ENCODE results near the gene CORO7. TPM values are rescaled to one million over a fixed set of nuclear protein-coding genes. Genes with fewer than 3 reads are reported as not detected.
"Not testable (repeated sequence)": the region's sequence is repeated elsewhere in the genome, so short reads cannot be mapped to it uniquely, and the experiment has no call there.

Gene CORO7
- total RNA-seq, 1 donor from 2014 or later = 101 TPM

- Mint-ChIP-seq H3K27ac (no peak overlapping the region), H3K4me3 (ENCODE audit: low read depth) (no peak overlapping the region), H3K9me3 (no peaks in the 10 kb centered on the region), H3K4me1 (ENCODE audit: low read depth) (no peaks in the 10 kb centered on the region), H3K27me3 (ENCODE audit: low read depth) (no peaks in the 10 kb centered on the region), H3K36me3 (ENCODE audit: low read depth) (peaks cover 46% of the 10 kb centered on the region)
- intact Hi-C loops (cut with micrococcal nuclease) = loop anchor here (5.0 kb wide), 2 partner anchors 47 to 117 kb away; no protein-coding TSS in a partner anchor
- no peak for DNase-seq (ENCODE audit: low spot score)
These were observed 12.0 kb downstream of the CORO7 start for GRCh38 chr16:4404247-4404966.

GRCh38 chr16:4403133-4403949 is 13.1 kb downstream of the CORO7 start:
- Mint-ChIP-seq H3K36me3 (ENCODE audit: low read depth) (peaks cover 52% of the 10 kb centered on the region), H3K9me3 (no peaks in the 10 kb centered on the region), H3K27ac (no peak overlapping the region), H3K4me1 (ENCODE audit: low read depth) (no peaks in the 10 kb centered on the region), H3K27me3 (ENCODE audit: low read depth) (no peaks in the 10 kb centered on the region), H3K4me3 (ENCODE audit: low read depth) (no peak overlapping the region)
- DNase-seq (ENCODE audit: low spot score) = no peak
- intact Hi-C loops (cut with micrococcal nuclease) = loop anchor here (5.0 kb wide), 2 partner anchors 46 to 116 kb away; no protein-coding TSS in a partner anchor

- Mint-ChIP-seq H3K27ac (no peak overlapping the region), H3K27me3 (ENCODE audit: low read depth) (no peaks in the 10 kb centered on the region), H3K4me1 (ENCODE audit: low read depth) (no peaks in the 10 kb centered on the region), H3K9me3 (no peaks in the 10 kb centered on the region), H3K36me3 (ENCODE audit: low read depth) (peaks cover 52% of the 10 kb centered on the region), H3K4me3 (ENCODE audit: low read depth) (no peak overlapping the region)
- peak; percentile 51 for DNase-seq (ENCODE audit: low spot score)
- intact Hi-C loops (cut with micrococcal nuclease) = loop anchor here (5.0 kb wide), 2 partner anchors 45 to 115 kb away; no protein-coding TSS in a partner anchor
These were observed 13.8 kb downstream of the CORO7 start for GRCh38 chr16:4402439-4403132.

GRCh38 chr16:4401510-4401909 is 14.9 kb downstream of the CORO7 start:
- Mint-ChIP-seq H3K27me3 (ENCODE audit: low read depth) (no peaks in the 10 kb centered on the region), H3K4me3 (ENCODE audit: low read depth) (no peak overlapping the region), H3K36me3 (ENCODE audit: low read depth) (peaks cover 49% of the 10 kb centered on the region), H3K27ac (no peak overlapping the region), H3K9me3 (no peaks in the 10 kb centered on the region), H3K4me1 (ENCODE audit: low read depth) (no peaks in the 10 kb centered on the region)
- intact Hi-C loops (cut with micrococcal nuclease) = loop anchor here (5.0 kb wide), 2 partner anchors 44 to 114 kb away; no protein-coding TSS in a partner anchor
- no peak for DNase-seq (ENCODE audit: low spot score)

GRCh38 chr16:4401094-4401501 is 15.3 kb downstream of the CORO7 start:
- intact Hi-C loops (cut with micrococcal nuclease) = loop anchor here (5.0 kb wide), 2 partner anchors 44 to 114 kb away; no protein-coding TSS in a partner anchor
- Mint-ChIP-seq H3K4me1 (ENCODE audit: low read depth) (no peaks in the 10 kb centered on the region), H3K36me3 (ENCODE audit: low read depth) (peaks cover 50% of the 10 kb centered on the region), H3K9me3 (no peaks in the 10 kb centered on the region), H3K27me3 (ENCODE audit: low read depth) (no peaks in the 10 kb centered on the region), H3K27ac (no peak overlapping the region), H3K4me3 (ENCODE audit: low read depth) (no peak overlapping the region)
- no peak for DNase-seq (ENCODE audit: low spot score)

GRCh38 chr16:4399001-4399730 is 17.2 kb downstream of the CORO7 start:
- H3K27me3 Mint-ChIP-seq (ENCODE audit: low read depth) = no peaks in the 10 kb centered on the region
- peaks cover 45% of the 10 kb centered on the region for H3K36me3 Mint-ChIP-seq (ENCODE audit: low read depth)
- intact Hi-C loops (cut with micrococcal nuclease) = no loop called here
- no peaks in the 10 kb centered on the region for H3K4me1 Mint-ChIP-seq (ENCODE audit: low read depth)
- DNase-seq (ENCODE audit: low spot score) = no peak
- H3K9me3 Mint-ChIP-seq = no peaks in the 10 kb centered on the region
- H3K27ac Mint-ChIP-seq = no peak overlapping the region
- H3K4me3 Mint-ChIP-seq (ENCODE audit: low read depth) = no peak overlapping the region

- intact Hi-C loops (cut with micrococcal nuclease) = no loop called here
- DNase-seq (ENCODE audit: low spot score) = no peak
- Mint-ChIP-seq H3K4me1 (ENCODE audit: low read depth) (no peaks in the 10 kb centered on the region), H3K36me3 (ENCODE audit: low read depth) (peaks cover 27% of the 10 kb centered on the region), H3K9me3 (no peaks in the 10 kb centered on the region), H3K27ac (peak overlapping the region; percentile 34), H3K4me3 (ENCODE audit: low read depth) (no peak overlapping the region), H3K27me3 (ENCODE audit: low read depth) (no peaks in the 10 kb centered on the region)
These were observed 21.2 kb downstream of the CORO7 start for GRCh38 chr16:4395055-4395726.

- intact Hi-C loops (cut with micrococcal nuclease); H3K9me3 Mint-ChIP-seq; DNase-seq (ENCODE audit: low spot score); H3K27ac Mint-ChIP-seq; H3K4me3 Mint-ChIP-seq (ENCODE audit: low read depth); H3K4me1 Mint-ChIP-seq (ENCODE audit: low read depth); H3K27me3 Mint-ChIP-seq (ENCODE audit: low read depth): not testable (repeated sequence)
- H3K36me3 Mint-ChIP-seq (ENCODE audit: low read depth) = peaks cover 16% of the 10 kb centered on the region
These were observed 22.5 kb downstream of the CORO7 start for GRCh38 chr16:4393850-4394249.

- H3K4me1 Mint-ChIP-seq (ENCODE audit: low read depth) = no peaks in the 10 kb centered on the region
These were observed 23.2 kb downstream of the CORO7 start for GRCh38 chr16:4393240-4393600.

GRCh38 chr16:4392382-4393239 is 23.8 kb downstream of the CORO7 start:
- no peaks in the 10 kb centered on the region for H3K9me3 Mint-ChIP-seq
- DNase-seq (ENCODE audit: low spot score) = no peak
- no peak overlapping the region for H3K27ac Mint-ChIP-seq
- intact Hi-C loops (cut with micrococcal nuclease) = no loop called here
- H3K4me1 Mint-ChIP-seq (ENCODE audit: low read depth) = no peaks in the 10 kb centered on the region
- H3K27me3 Mint-ChIP-seq (ENCODE audit: low read depth) = no peaks in the 10 kb centered on the region
- H3K36me3 Mint-ChIP-seq (ENCODE audit: low read depth) = peaks cover 15% of the 10 kb centered on the region
- no peak overlapping the region for H3K4me3 Mint-ChIP-seq (ENCODE audit: low read depth)

More at GRCh38 chr16:4393240-4393600, 23.2 kb downstream of the CORO7 start:
- Mint-ChIP-seq H3K27ac (no peak overlapping the region), H3K9me3 (no peaks in the 10 kb centered on the region), H3K4me3 (ENCODE audit: low read depth) (no peak overlapping the region), H3K27me3 (ENCODE audit: low read depth) (no peaks in the 10 kb centered on the region), H3K36me3 (ENCODE audit: low read depth) (peaks cover 15% of the 10 kb centered on the region)
- DNase-seq (ENCODE audit: low spot score) = no peak
- intact Hi-C loops (cut with micrococcal nuclease) = no loop called here

GRCh38 chr16:4391631-4392381 is 24.6 kb downstream of the CORO7 start:
- Mint-ChIP-seq H3K4me3 (ENCODE audit: low read depth) (no peak overlapping the region), H3K27ac (no peak overlapping the region), H3K4me1 (ENCODE audit: low read depth) (no peaks in the 10 kb centered on the region), H3K36me3 (ENCODE audit: low read depth) (peaks cover 17% of the 10 kb centered on the region), H3K9me3 (no peaks in the 10 kb centered on the region), H3K27me3 (ENCODE audit: low read depth) (no peaks in the 10 kb centered on the region)
- intact Hi-C loops (cut with micrococcal nuclease) = no loop called here
- no peak for DNase-seq (ENCODE audit: low spot score)
